Rectal smooth muscle tissue (tissue), 1 donor: ENCODE measurements around the gene MRPL41.
A peak's percentile ranks its signal among the peaks of the same experiment; 100 is the strongest.
"Not testable (repeated sequence)": the region's sequence is repeated elsewhere in the genome, so short reads cannot be mapped to it uniquely, and the experiment has no call there.

Experiments used
- H3K27ac ChIP-seq: one replicate; pipeline ENCODE4 v1.7.0; 2013; ENCODE audit warnings: low read depth, low read length, inconsistent platforms
- H3K27me3 ChIP-seq: one replicate; pipeline ENCODE4 v1.7.0; 2013; ENCODE audit warnings: low read length; ENCODE audit not compliant: control insufficient read depth, insufficient read depth
- H3K36me3 ChIP-seq: one replicate; pipeline ENCODE4 v1.7.0; 2013; ENCODE audit warnings: low read length; ENCODE audit not compliant: control insufficient read depth, insufficient read depth
- H3K4me1 ChIP-seq: one replicate; pipeline ENCODE4 v1.7.0; 2013; ENCODE audit warnings: low read length; ENCODE audit not compliant: control insufficient read depth, insufficient read depth
- H3K4me3 ChIP-seq: one replicate; pipeline ENCODE4 v1.7.0; 2013; ENCODE audit warnings: low read length
- H3K9ac ChIP-seq: one replicate; pipeline ENCODE4 v1.7.0; 2013; ENCODE audit warnings: low read length

Gene MRPL41

GRCh38 chr9:137551264-137552021 lies at the start of gene MRPL41:
Gene MRPL41 (plus strand): TSS chr9:137551879. CDS start chr9:137552082, 203 bp downstream.
- H3K9ac ChIP-seq: peak within 1 kb of the TSS; percentile 73
- H3K36me3 ChIP-seq: no peaks in the 10 kb centered on the region
- H3K27me3 ChIP-seq: no peaks in the 10 kb centered on the region
- H3K4me1 ChIP-seq: peaks cover 10% of the 10 kb centered on the region
- peak within 1 kb of the TSS; percentile 83 for H3K4me3 ChIP-seq
- peak within 1 kb of the TSS; percentile 85 for H3K27ac ChIP-seq

DNA sequence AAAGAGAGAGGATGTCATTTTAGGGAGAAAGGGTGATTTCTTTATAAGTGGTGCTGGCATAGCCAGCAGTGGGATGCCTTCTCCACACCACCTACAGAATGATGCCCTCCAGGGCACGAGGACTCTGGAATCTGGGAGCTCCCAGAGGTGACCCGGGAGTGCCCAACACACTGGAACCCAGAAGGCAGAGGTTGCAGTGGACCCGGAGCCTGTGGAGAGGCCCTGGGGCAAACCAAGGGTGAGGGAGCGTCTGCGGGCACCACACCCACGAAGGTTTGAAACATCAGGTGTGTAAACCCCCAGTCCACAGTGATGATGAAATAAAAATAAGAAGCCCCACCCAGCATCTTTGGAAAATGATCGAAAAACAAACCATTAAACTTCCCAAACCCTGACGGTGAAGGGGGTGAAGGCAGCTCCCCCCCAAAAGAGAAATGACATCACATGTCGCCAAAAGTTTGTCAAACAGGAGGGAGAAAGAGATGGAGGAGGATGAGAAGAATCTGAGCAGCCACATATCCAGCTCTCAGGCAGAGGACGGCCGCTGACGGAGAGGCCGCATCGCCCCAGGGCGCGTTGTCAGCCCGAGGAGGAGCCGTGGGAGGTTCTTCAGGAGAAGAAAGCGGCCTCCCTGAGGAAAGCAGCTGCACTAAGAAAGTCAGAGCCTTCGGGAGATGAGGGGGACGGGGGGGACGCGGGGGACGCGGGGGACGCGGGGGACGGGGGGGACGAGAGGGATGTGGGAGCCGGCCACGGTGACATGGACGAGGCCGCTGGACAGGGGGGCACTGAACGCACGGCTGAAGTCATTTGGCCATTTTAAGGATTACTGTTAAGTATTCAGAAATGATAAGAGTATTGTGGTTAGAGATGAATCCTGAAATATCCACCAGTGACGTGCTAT lies 49.4 kb upstream of the MRPL41 start:
- H3K27ac ChIP-seq: no peak overlapping the region
- H3K4me3 ChIP-seq: no peak overlapping the region
- H3K4me1 ChIP-seq: no peaks in the 10 kb centered on the region
- H3K27me3 ChIP-seq: no peaks in the 10 kb centered on the region
- H3K36me3 ChIP-seq: no peaks in the 10 kb centered on the region
- no peak overlapping the region for H3K9ac ChIP-seq

- Histone ChIP-seq H3K27ac (no peak overlapping the region), H3K4me1 (no peaks in the 10 kb centered on the region), H3K4me3 (no peak overlapping the region), H3K9ac (no peak overlapping the region), H3K36me3 (no peaks in the 10 kb centered on the region), H3K27me3 (no peaks in the 10 kb centered on the region)
Measured at GRCh38 chr9:137504432-137504777, 47.3 kb upstream of the MRPL41 start.

GRCh38 chr9:137505421-137506140 lies 46.1 kb upstream of the MRPL41 start:
- no peaks in the 10 kb centered on the region for H3K27me3 ChIP-seq
- H3K4me1 ChIP-seq: no peaks in the 10 kb centered on the region
- no peak overlapping the region for H3K9ac ChIP-seq
- H3K27ac ChIP-seq: no peak overlapping the region
- no peaks in the 10 kb centered on the region for H3K36me3 ChIP-seq
- H3K4me3 ChIP-seq: no peak overlapping the region

DNA sequence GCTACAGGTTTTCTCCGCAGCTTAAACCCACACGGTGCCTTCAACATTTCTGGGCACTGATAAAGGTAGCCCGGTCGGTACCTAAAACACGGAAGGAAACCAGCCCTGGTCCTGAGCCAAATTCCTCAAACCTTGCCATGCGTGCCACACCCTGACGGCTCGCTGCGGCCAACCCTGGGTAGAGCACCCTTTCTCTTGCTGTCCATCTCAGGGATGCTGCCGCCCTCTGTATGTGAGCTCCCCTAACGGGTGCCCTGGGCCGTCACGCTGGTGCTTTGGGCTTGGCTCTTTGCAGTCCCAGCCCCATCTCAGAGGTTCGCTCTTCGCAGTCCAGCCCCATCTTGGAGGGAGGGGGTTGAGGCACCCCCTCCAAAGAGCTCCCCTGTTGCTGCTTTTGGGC lies 45.4 kb upstream of the MRPL41 start:
- H3K27me3 ChIP-seq: no peaks in the 10 kb centered on the region
- no peak overlapping the region for H3K9ac ChIP-seq
- no peak overlapping the region for H3K27ac ChIP-seq
- no peaks in the 10 kb centered on the region for H3K36me3 ChIP-seq
- H3K4me3 ChIP-seq: no peak overlapping the region
- no peaks in the 10 kb centered on the region for H3K4me1 ChIP-seq

DNA sequence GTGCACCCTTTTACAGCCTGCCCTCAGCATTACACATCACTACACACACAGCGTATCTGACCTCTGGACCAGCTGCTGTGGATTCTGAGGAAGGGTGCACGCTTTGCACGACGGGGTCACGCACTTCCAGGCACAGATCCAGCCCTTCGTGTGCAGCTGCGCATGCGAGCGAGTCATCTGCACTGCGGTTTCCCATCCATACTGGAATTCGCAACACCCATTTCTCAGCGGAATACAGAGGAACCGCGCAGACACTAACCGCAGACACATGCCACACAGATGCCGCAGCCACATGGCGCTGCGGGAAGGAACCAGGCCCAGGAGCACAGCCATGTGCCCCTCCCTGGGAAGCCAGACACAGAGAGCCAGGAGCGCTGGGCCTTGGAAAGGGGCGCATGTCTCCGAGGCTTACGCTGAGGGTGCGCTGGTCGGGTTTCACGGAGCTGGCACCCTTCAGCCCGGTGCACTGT lies 44.9 kb upstream of the MRPL41 start:
- Histone ChIP-seq H3K27ac (no peak overlapping the region), H3K36me3 (no peaks in the 10 kb centered on the region), H3K4me1 (no peaks in the 10 kb centered on the region), H3K27me3 (no peaks in the 10 kb centered on the region), H3K4me3 (no peak overlapping the region), H3K9ac (no peak overlapping the region)

- Histone ChIP-seq H3K27ac (no peak overlapping the region), H3K4me3 (no peak overlapping the region), H3K4me1 (no peaks in the 10 kb centered on the region), H3K36me3 (no peaks in the 10 kb centered on the region), H3K27me3 (no peaks in the 10 kb centered on the region), H3K9ac (no peak overlapping the region)
Measured at GRCh38 chr9:137509198-137509597, 42.5 kb upstream of the MRPL41 start.

GRCh38 chr9:137511126-137511525 lies 40.6 kb upstream of the MRPL41 start:
- H3K4me3 ChIP-seq, H3K4me1 ChIP-seq, H3K36me3 ChIP-seq, H3K27me3 ChIP-seq, H3K9ac ChIP-seq, H3K27ac ChIP-seq: not testable (repeated sequence)

DNA sequence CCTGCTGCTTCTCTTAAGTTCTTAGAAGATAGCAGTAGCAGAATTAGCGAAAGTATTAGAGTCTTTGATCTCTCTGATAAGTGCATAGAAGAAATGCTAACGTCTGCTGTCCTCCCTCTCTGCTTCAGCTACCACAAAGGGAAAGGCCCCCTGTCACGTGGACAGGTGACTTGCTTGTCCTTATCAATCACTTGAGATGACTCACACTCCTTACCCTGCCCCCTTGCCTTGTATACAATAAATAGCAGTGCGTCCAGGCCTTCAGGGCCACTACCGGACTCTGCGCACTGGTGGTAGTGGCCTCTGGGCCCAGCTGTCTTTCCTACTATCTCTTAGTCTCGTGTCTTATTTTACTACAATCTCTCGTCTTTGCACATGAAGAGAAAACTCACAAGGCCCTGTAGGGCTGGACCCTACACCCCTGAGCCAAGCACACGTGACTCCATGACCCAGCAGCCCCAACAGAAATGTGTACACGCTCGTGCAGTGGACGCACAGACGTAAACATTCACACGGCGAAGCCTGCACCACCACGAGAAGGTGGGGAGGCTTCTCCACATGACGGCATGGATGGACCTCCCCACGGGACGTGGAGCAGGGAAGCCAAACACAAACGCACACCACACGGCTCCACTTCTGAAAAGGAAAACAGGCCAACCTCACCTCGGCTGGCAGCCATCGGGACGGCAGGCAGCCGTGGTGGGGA lies 39.8 kb upstream of the MRPL41 start:
- H3K27me3 ChIP-seq: no peaks in the 10 kb centered on the region
- H3K36me3 ChIP-seq: no peaks in the 10 kb centered on the region
- H3K9ac ChIP-seq: no peak overlapping the region
- no peaks in the 10 kb centered on the region for H3K4me1 ChIP-seq
- H3K4me3 ChIP-seq: no peak overlapping the region
- no peak overlapping the region for H3K27ac ChIP-seq

GRCh38 chr9:137513136-137513535 lies 38.5 kb upstream of the MRPL41 start:
- not testable (repeated sequence) for H3K36me3 ChIP-seq, H3K9ac ChIP-seq, H3K4me1 ChIP-seq, H3K27ac ChIP-seq, H3K4me3 ChIP-seq, H3K27me3 ChIP-seq

- not testable (repeated sequence) for H3K4me1 ChIP-seq, H3K9ac ChIP-seq, H3K27ac ChIP-seq, H3K4me3 ChIP-seq, H3K27me3 ChIP-seq, H3K36me3 ChIP-seq
Measured at GRCh38 chr9:137513801-137514570, 37.7 kb upstream of the MRPL41 start.
